ENCODE measurements around the gene KLF15.

KLF15 gene

GRCh38 chr3:126389112-126389793 is 32.0 kb upstream of the KLF15 start:
- no peak for FAIRE-seq

- FAIRE-seq = no peak
Measured at GRCh38 chr3:126381966-126382365, 24.8 kb upstream of the KLF15 start.

DNA sequence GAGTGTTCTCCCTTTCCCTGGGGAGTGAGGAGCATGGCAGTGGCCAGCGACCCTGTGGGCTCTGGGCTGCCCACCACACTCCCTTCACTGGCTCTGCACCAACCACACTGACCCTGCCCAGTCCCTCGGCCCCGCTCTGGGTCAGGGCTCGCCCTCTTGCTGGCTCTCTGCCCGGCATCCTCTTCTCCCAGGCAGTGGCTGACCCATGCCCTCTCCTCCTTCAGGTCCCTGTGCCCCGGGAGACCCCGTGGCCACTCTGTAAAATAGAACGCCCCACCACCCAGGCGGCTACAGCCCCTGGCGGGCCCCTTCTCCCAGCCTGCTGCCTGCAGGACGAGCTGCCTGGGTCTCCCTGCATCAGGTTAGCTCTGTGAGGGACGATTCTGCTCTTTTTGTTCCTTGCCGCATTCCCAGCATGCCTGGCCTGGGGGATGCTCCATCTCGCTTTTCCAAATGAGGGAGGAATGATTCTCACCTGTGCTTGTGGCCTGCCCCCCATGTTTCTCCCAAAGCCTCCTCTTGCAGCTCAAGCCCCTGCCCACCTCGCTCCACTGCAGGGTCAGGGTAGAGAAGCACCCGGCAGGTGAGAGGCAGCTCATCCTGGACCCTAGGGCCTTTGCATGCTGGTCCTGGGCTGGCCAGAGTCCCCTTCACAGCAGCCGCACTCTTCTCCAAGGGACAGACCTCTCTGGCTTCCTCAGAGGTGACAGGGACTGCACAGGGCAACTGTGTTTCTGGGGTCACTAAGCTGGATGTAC is 23.0 kb upstream of the KLF15 start:
- no peak for FAIRE-seq

DNA sequence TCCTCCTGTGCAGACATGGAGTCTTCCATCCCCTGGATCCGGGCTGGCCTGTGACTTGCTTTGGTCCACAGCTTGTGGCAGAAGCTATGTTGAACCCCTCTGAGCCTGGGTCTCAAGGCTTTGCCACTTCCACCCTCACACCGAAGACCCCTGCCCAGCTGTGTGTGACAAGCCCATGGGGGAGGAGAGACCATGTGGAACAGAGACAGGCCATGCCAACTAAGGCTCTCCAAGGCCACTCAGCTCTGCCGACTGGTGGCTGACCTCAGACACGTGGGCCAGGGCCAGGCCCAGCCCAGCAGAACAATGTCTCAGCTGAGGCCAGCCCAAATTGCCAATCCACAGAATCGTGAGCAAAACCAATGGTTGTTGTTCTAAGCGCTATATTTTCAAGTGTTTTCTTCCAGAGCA is 21.1 kb upstream of the KLF15 start:
- no peak for FAIRE-seq

- no peak for FAIRE-seq
Measured at GRCh38 chr3:126377211-126377610, 20.0 kb upstream of the KLF15 start.

GRCh38 chr3:126376444-126376843 is 19.2 kb upstream of the KLF15 start:
- FAIRE-seq = no peak

DNA sequence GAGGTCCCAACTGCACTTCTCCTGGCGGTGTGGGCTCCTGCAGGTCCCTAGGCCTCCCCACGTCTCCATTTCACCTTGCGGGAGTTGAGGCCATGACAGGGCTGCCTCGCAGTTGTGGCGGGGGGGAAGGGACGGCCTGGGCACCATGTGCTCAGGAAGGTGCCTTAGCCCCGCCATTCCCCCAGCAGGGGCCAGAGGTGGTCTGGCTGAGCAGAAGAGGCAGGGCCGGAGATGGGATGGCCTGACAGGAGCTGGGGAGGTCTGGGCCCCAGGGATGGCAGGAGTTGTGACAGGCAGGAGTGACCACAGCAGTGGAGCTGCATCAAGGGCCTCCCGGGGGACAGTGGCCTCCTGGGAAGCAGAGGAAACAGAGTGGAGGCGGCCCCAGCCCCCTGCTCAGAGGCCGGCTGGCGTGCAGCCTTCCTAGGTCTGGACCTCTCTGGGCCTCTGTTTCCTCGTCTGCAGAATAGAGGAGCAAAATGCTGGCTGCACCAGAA is 18.7 kb upstream of the KLF15 start:
- no peak for FAIRE-seq

DNA sequence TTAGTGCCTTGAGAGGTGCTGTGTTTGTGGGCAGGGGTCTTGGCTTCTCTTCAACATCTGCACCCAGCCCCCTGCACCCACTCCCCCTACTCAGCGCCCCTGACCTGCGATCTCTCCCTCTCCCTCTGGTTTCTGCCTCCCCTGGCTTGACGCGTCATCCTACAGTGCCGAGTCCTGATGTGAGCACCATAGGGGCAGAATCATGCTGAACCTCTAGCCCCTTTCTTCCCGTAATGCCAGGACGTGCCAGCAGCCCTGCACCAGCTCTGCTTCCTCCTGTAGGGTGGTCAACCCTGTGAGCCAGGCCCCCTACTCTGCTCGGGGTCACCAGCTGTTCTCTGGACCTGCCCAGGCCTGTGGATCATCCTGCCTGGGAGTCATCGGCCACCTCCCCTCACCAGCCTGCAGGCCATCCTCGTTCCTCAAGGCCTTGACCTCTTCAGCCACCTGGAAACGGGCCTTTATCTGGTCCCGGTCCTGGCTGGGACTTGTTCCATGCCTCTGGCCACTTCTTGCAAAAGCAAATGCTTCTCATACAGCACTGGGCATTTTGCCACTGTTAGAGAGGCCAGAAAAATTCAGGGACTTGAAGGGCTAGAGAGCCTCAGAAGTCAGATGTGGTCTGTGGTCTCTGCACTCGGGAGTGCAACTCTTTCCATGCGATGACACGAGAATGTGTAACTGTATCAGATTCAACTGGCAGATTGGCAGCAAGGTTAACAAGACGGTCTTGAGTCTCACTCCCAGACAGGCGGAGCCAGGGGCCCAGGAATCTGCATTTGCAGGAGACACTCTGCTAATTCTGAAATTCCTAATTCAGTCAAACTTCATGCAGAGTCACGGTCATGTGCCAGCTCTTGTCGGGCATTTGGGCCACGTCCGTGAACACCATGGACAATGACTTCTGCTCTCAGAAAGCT is 16.7 kb upstream of the KLF15 start:
- FAIRE-seq = no peak

GRCh38 chr3:126373146-126373613 is 16.0 kb upstream of the KLF15 start:
- no peak for FAIRE-seq

DNA sequence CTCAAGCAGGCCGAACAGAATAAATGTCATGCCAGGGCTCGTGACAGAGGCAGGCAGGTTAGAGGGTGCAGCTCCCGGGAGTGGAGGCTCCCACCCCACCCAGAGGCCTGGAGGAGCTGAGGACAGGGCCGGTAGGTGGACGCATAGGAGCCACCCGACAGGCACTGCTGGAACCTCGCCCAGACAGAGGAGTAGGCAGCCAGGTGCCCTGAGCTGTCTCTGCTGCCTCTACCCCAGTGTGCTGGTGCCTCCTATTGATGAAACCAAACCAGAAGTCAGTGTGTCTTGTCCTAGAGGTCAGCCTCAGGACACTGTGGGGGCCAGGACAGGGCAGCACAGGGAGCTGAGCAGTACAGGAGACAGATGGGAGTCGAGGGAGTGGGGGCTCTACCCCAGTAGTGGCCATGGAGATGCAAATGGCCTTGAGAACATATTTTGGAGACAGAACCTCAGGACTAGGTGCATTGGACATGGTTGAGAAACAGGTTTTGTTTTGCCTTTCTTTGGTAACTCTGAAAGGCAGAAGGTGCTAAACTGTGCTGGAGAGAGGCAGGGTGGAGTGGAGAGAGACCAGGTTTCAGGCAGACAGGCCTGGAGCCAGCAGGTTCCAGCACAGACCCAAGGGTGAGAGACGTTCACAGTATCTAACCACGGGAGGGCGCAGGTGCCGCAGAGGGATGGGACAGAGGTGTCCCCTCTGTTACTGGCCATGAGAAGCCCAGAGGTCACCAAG is 15.4 kb upstream of the KLF15 start:
- FAIRE-seq = no peak

DNA sequence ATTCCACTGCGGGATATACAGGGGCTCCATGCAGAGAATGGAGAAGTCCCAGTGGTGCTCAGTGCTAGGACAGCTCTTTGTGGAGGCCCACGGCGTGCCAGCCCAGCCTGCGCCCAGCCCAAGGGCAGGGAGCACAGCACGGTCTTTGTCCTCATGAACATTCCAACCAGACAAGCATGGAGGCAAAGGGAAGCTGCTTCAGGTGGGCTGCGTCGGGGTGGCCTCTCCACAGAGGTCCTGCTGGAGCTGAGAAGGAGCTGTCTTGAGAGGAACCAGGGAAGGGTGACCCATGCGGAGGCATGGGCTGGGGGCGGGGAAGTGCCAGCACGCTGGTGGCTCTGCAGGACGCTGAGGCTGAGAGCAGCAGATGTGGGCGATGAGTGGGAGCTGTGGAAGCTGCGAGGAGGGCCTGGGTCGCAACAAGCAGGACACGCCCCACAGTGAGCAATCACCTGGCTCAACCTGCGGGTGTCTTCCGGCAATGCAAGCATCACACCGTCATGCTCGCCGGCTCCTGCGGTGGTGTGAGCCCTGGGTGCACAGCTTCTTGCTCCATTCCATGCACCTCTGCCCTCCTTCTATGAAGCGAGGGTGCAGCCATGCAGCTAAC is 14.0 kb upstream of the KLF15 start:
- no peak for FAIRE-seq

DNA sequence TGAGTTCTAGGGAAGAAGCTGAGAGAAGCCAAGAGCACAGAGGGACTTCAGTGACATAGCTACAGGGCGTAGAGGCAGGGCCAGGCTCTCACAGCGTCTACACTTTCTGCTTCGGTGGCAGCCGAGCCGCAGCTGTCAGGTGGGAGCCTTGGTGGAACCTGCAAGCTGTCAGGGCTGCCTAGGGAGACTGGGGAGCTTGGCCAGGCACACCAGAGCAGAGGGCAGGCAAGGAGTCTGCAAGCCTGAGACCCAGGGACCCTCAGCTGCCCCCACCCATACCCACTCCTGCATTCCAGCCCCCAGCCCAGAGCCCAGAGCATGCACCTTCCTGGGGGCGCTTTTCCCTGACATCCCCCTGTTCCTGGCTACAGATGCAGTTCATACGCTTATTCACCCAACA is 13.4 kb upstream of the KLF15 start:
- FAIRE-seq = no peak

- FAIRE-seq = no peak
Measured at GRCh38 chr3:126370055-126370454, 12.8 kb upstream of the KLF15 start.

GRCh38 chr3:126369490-126369889 is 12.3 kb upstream of the KLF15 start:
- FAIRE-seq = no peak

DNA sequence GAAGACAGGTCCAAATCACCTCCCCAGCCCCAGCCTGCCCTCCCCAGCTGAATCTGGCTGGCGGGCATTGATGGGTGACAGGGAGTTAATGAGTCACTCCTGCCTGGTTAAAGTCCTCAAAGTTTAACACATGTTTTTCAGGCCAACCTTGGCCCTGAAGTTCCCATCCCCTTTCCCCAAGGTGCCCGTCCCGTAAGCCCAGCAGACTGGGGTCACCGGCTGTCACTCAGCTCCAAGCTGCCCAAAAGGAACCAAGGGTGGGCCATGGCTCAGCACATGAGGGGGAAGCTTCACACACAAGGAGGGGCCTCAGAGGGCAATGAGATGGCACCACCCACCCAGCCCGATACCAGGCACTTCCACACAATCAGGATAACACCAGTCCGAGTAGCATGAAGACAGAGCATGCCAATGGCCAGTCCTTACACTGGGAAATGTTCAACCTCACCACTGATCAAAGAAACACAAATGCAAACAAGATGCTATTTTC is 10.2 kb upstream of the KLF15 start:
- FAIRE-seq = no peak

DNA sequence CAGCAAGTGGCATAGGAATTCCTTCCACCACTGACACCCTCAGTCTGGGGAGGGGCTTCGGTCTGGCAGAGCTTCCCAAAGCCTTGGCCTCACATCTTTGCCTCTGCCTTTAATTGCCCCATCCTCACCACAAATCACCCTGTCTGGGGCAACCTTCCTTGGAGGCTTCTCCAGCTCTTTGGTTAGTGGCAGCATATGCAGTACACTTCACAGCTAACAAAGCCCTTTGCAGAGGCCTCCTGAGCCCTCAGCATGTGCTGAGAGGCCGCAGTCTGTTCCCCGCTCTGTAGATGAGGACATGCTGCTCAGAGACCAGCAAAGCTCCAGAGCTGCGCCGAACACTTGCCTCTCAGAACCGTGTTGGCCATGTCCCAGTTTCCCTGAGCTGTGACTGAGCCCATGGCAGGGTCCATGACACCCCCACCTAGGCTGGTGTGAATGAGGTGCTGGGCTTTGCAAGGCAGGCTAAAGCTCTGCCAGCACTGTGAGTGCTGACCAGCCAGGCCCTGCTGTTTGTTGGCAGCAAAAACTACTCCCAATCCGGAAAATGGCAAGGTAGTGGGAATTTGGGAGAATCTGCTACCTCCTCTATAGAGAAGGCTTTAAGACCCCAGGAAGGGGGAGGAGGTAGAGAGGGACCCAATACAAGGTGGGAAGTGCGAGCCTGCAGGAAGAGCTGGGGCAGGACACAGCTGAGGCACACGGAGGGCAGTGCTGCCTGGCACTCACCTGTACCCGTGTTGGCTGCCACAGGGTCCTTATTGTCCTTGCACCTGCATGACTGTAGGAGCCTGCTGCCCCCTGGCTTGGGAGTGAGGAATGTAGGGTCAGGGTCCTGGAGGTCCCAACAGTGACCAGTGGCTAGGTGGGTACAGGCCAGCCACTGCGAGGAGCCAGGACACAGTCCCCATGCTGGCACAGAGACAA is 8.4 kb upstream of the KLF15 start:
- FAIRE-seq = no peak

DNA sequence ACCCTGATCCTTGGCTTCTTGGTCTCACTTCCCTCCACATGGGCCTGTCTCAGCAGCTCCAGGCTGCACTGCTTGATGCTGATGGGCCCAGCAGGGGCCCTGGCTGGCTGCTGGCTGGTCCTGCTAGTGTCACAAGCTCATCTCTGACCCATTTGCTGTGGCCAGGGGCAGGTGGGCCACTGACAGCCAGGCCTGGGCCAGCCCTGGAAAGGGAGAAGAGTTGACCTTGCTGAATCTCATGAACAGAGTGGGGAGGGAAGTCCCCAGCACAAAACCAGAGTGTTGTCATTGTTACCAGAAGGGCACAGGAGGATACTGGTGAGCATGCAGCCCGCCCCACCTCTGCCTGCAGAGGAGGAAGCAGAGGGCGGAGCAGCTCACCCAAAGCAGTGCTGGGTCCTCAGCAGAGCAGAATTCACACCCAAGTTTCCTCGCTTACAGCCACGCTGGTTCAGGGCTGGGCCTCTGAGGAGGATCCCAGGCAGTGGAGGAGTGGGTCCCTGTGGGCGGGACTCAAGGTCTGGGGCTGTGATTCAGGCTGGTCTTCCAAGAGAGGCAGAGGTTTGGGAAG is 7.6 kb upstream of the KLF15 start:
- no peak for FAIRE-seq

GRCh38 chr3:126364130-126364695 is 7.0 kb upstream of the KLF15 start:
- no peak for FAIRE-seq

- FAIRE-seq = no peak
Measured at GRCh38 chr3:126361211-126361610, 4.0 kb upstream of the KLF15 start.

DNA sequence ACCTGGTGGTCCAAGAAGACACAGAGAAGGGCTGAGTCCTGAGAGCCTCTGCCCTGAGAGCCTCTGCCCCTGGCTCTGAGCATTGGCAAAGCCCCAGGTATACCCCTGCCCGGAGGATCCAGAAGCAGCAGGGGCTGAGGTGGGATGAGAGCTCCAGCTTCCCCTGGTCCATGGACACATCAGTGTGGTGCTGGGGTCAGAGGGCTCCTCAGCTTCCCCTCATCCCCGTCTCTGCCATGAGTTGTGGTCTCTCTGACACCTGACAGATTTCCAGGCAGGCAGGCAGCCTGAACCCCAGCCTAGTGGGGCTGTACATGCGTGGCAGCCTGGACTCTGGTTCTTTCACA is 3.5 kb upstream of the KLF15 start:
- no peak for FAIRE-seq
